H9 (cell line): ENCODE data around the gene SLCO3A1. TPM values are rescaled to one million over a fixed set of nuclear protein-coding genes. Genes with fewer than 3 reads are reported as not detected.

Experiments used
- DNase-seq: peaks from one replicate; pipeline ENCODE4 v3.0.0-alpha.2; 2017
- H2AFZ ChIP-seq: one replicate; pipeline ENCODE4 v1.6.1; 2013; ENCODE audit warnings: mild to moderate bottlenecking, low read length, control low read depth, moderate library complexity
- H2AK5ac ChIP-seq: 2 replicates; pipeline ENCODE4 v1.6.1; 2013; ENCODE audit warnings: low read length, control low read depth, mixed read lengths; ENCODE audit not compliant: insufficient read length
- H2BK120ac ChIP-seq: one replicate; pipeline ENCODE4 v1.6.1; 2013; ENCODE audit warnings: low read depth, mild to moderate bottlenecking, low read length, control low read depth, inconsistent platforms; ENCODE audit not compliant: poor library complexity, severe bottlenecking
- H2BK12ac ChIP-seq: 2 replicates; pipeline ENCODE4 v1.6.1; 2013; ENCODE audit warnings: low read length, control low read depth, mixed read lengths, low read depth; ENCODE audit not compliant: insufficient read length
- H2BK15ac ChIP-seq: 2 replicates; pipeline ENCODE4 v1.6.1; 2013; ENCODE audit warnings: low read depth, low read length, control low read depth
- H2BK20ac ChIP-seq: one replicate; pipeline ENCODE4 v1.6.1; 2013; ENCODE audit warnings: low read depth, mild to moderate bottlenecking, low read length, control low read depth, inconsistent platforms; ENCODE audit not compliant: poor library complexity, severe bottlenecking
- H2BK5ac ChIP-seq: 2 replicates; pipeline ENCODE4 v1.6.1; 2013; ENCODE audit warnings: low read length, control low read depth, mixed read lengths; ENCODE audit not compliant: insufficient read length
- H3K14ac ChIP-seq: 2 replicates; pipeline ENCODE4 v1.6.1; 2013; ENCODE audit warnings: low read length, control low read depth; ENCODE audit not compliant: insufficient read depth
- H3K18ac ChIP-seq: 2 replicates; pipeline ENCODE4 v1.6.1; 2013; ENCODE audit warnings: low read depth, mild to moderate bottlenecking, mixed read lengths, low read length, control low read depth; ENCODE audit not compliant: insufficient read length
- H3K23ac ChIP-seq: 2 replicates; pipeline ENCODE4 v1.6.1; 2013; ENCODE audit warnings: low read length, control low read depth, mixed read lengths, low read depth; ENCODE audit not compliant: insufficient read length
- H3K23me2 ChIP-seq: 2 replicates; pipeline ENCODE4 v1.6.1; 2013; ENCODE audit warnings: low read depth, mild to moderate bottlenecking, mixed read lengths, low read length, control low read depth; ENCODE audit not compliant: insufficient read length, poor library complexity, severe bottlenecking
- H3K27ac ChIP-seq: 2 replicates; pipeline ENCODE4 v1.5.1; 2013; ENCODE audit warnings: low read length, control low read depth, mixed read lengths, low read depth; ENCODE audit not compliant: insufficient read length
- H3K27me3 ChIP-seq: 2 replicates; pipeline ENCODE4 v1.6.1; 2013; ENCODE audit warnings: low read length, control low read depth, inconsistent platforms; ENCODE audit not compliant: insufficient read depth
- H3K4ac ChIP-seq: 2 replicates; pipeline ENCODE4 v1.6.1; 2013; ENCODE audit warnings: low read depth, mild to moderate bottlenecking, control low read depth, inconsistent platforms, low read length, moderate library complexity
- H3K4me1 ChIP-seq: 2 replicates; pipeline ENCODE4 v1.6.1; 2013; ENCODE audit warnings: low read length, control low read depth, inconsistent platforms; ENCODE audit not compliant: insufficient read depth
- H3K4me2 ChIP-seq: 2 replicates; pipeline ENCODE4 v1.6.1; 2013; ENCODE audit warnings: low read length, control low read depth, mixed read lengths; ENCODE audit not compliant: insufficient read length, insufficient read depth
- H3K56ac ChIP-seq: 2 replicates; pipeline ENCODE4 v1.6.1; 2013; ENCODE audit warnings: low read depth, mild to moderate bottlenecking, mixed read lengths, low read length, control low read depth; ENCODE audit not compliant: insufficient read length
- H3K79me1 ChIP-seq: 2 replicates; pipeline ENCODE4 v1.6.1; 2013; ENCODE audit warnings: low read depth, mild to moderate bottlenecking, moderate library complexity, low read length, control low read depth, inconsistent platforms; ENCODE audit not compliant: insufficient read depth, poor library complexity, severe bottlenecking
- H3K79me2 ChIP-seq: 2 replicates; pipeline ENCODE4 v1.6.1; 2013; ENCODE audit warnings: low read length, control low read depth, inconsistent platforms; ENCODE audit not compliant: insufficient read depth
- H3K9ac ChIP-seq: 2 replicates; pipeline ENCODE4 v1.6.1; 2013; ENCODE audit warnings: low read length, control low read depth, mixed read lengths; ENCODE audit not compliant: insufficient read length; ENCODE audit errors: extremely low read depth
- H3K9me3 ChIP-seq: one replicate; pipeline ENCODE4 v1.6.1; 2013; ENCODE audit warnings: low read depth, low read length, inconsistent platforms; ENCODE audit not compliant: control insufficient read depth
- H3T11ph ChIP-seq: one replicate; pipeline ENCODE4 v1.6.1; 2013; ENCODE audit warnings: mild to moderate bottlenecking, low read length, control low read depth, inconsistent platforms
- H4K20me1 ChIP-seq: one replicate; pipeline ENCODE4 v1.6.1; 2013; ENCODE audit not compliant: control insufficient read depth, insufficient read length, insufficient read depth
- H4K5ac ChIP-seq: 2 replicates; pipeline ENCODE4 v1.6.1; 2013; ENCODE audit warnings: low read depth, mild to moderate bottlenecking, mixed read lengths, low read length, control low read depth; ENCODE audit not compliant: insufficient read length
- H4K8ac ChIP-seq: replicated peaks from 2 replicates; pipeline ENCODE4 v1.6.1; 2013; ENCODE audit warnings: low read length, control low read depth, mixed read lengths, low read depth; ENCODE audit not compliant: insufficient read length
- H4K91ac ChIP-seq: 2 replicates; pipeline ENCODE4 v1.6.1; 2013; ENCODE audit warnings: low read depth, mild to moderate bottlenecking, moderate library complexity, mixed read lengths, low read length, control low read depth; ENCODE audit not compliant: insufficient read length
- H3K27ac Mint-ChIP-seq, 3 experiments: 2 replicates in 2 of 3; 3 replicates in 1 of 3; pipeline ENCODE4 v1.8.0; 2020 to 2021; ENCODE audit warnings: mixed read lengths in 3 of 3, mild to moderate bottlenecking in 1 of 3, moderate library complexity in 1 of 3
- H3K27me3 Mint-ChIP-seq: 2 replicates; pipeline ENCODE4 v1.8.0; 2021; ENCODE audit warnings: low read depth, mild to moderate bottlenecking, moderate library complexity, mixed read lengths
- H3K36me3 Mint-ChIP-seq, 3 experiments: 2 replicates in 2 of 3; 3 replicates in 1 of 3; pipeline ENCODE4 v1.8.0; 2020 to 2021; ENCODE audit warnings: low read depth in 3 of 3, mixed read lengths in 3 of 3; ENCODE audit not compliant: insufficient read depth in 1 of 3
- H3K4me1 Mint-ChIP-seq, 2 experiments: 2 replicates each; pipeline ENCODE4 v1.8.0; 2020; ENCODE audit warnings: mixed read lengths in 2 of 2
- H3K4me3 Mint-ChIP-seq, 2 experiments: 2 replicates in 1 of 2; 3 replicates in 1 of 2; pipeline ENCODE4 v1.8.0; 2020 to 2021; ENCODE audit warnings: mild to moderate bottlenecking in 2 of 2, mixed read lengths in 2 of 2, moderate library complexity in 1 of 2
- H3K9me3 Mint-ChIP-seq, 2 experiments: 2 replicates in 1 of 2; 3 replicates in 1 of 2; pipeline ENCODE4 v1.8.0; 2020; ENCODE audit warnings: mild to moderate bottlenecking in 2 of 2, mixed read lengths in 2 of 2, moderate library complexity in 1 of 2
- WGBS: extraction: QIAGEN DNeasy Blood & Tissue Kit; methylation state at CpG from one replicate; pipeline ENCODE4 v1.1.7; 2013; ENCODE audit warnings: missing lambda C conversion rate, low lambda C conversion rate, mixed read lengths; ENCODE audit not compliant: insufficient read length; ENCODE audit errors: extremely low coverage; 5-methylcytosine and 5-hydroxymethylcytosine counted together
- total RNA-seq: library from RNA; stranded (reverse); gene quantifications from 2 replicates; pipeline ENCODE4 v1.2.1, GENCODE V29; 2021
- TF ChIP-seq, protein P1 (sequence below): fragments of 200-600 bp; sonication (generic); conservative IDR thresholded peaks from 3 replicates; pipeline ENCODE4 v1.8.0; 2021; ENCODE audit warnings: antibody characterized with exemption, mild to moderate bottlenecking

The SLCO3A1 gene
- total RNA-seq, 1 experiment from 2014 or later: 9.4 TPM

DNA sequence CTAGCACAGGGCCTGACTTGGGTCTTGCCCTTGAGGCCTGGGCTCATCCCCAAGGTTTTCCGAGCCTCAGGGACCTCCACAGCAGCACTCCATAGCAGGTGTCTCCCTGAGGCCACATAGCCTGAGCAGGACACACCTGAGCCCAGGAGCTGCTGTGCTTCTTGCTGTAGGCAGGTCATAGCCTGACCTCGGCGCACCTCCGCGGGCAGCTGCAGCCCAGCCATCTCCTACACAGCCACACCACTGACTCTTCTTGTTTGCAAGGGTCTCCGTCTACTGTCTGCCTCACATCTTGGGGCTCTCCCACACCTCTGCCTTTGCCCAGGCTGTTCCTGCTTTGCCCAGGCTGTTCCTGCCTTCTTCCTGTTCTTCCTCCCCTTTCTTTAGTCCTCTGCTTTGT lies 224.8 kb downstream of the SLCO3A1 start:
- H3K4me1 Mint-ChIP-seq: peaks cover 8 to 18% of the 10 kb centered on the region in 2 experiments
- H3K9me3 ChIP-seq: no peaks in the 10 kb centered on the region
- no peak overlapping the region for H2BK15ac ChIP-seq
- no peak overlapping the region for H3K4me2 ChIP-seq
- no peaks in the 10 kb centered on the region for H3K27me3 ChIP-seq
- no peak overlapping the region for H4K5ac ChIP-seq
- no peak overlapping the region for H3K14ac ChIP-seq
- H3K79me2 ChIP-seq: no peaks in the 10 kb centered on the region
- H2AFZ ChIP-seq: no peak overlapping the region
- H3K23ac ChIP-seq: no peak overlapping the region
- no peaks in the 10 kb centered on the region for H3K9me3 Mint-ChIP-seq
- H3K27ac Mint-ChIP-seq: no peak overlapping the region
- no peak overlapping the region for H4K8ac ChIP-seq
- H2BK20ac ChIP-seq: no peak overlapping the region
- H3K4ac ChIP-seq: no peak overlapping the region
- H3T11ph ChIP-seq: no peak overlapping the region
- H4K91ac ChIP-seq: no peak overlapping the region
- H3K4me1 ChIP-seq: peaks cover 2% of the 10 kb centered on the region; the same call in 1 of the 2 replicates
- H3K23me2 ChIP-seq: no peaks in the 10 kb centered on the region
- no peak overlapping the region for H3K4me3 Mint-ChIP-seq
- no peak overlapping the region for H3K27ac ChIP-seq
- H2BK120ac ChIP-seq: no peak overlapping the region
- H2BK12ac ChIP-seq: no peak overlapping the region
- H3K27me3 Mint-ChIP-seq: no peaks in the 10 kb centered on the region
- no CpG with 5 or more reads among the region's 6 CpGs for WGBS
- H4K20me1 ChIP-seq: no peaks in the 10 kb centered on the region
- DNase-seq: no peak
- no peaks in the 10 kb centered on the region for H3K79me1 ChIP-seq
- H3K9ac ChIP-seq: no peak overlapping the region
- no peak overlapping the region for H2BK5ac ChIP-seq
- no peak overlapping the region for H2AK5ac ChIP-seq
- H3K18ac ChIP-seq: no peak overlapping the region
- H3K36me3 Mint-ChIP-seq: no peaks in the 10 kb centered on the region; a peak in 1 of 7 replicates
- TF ChIP-seq, protein P1, sequence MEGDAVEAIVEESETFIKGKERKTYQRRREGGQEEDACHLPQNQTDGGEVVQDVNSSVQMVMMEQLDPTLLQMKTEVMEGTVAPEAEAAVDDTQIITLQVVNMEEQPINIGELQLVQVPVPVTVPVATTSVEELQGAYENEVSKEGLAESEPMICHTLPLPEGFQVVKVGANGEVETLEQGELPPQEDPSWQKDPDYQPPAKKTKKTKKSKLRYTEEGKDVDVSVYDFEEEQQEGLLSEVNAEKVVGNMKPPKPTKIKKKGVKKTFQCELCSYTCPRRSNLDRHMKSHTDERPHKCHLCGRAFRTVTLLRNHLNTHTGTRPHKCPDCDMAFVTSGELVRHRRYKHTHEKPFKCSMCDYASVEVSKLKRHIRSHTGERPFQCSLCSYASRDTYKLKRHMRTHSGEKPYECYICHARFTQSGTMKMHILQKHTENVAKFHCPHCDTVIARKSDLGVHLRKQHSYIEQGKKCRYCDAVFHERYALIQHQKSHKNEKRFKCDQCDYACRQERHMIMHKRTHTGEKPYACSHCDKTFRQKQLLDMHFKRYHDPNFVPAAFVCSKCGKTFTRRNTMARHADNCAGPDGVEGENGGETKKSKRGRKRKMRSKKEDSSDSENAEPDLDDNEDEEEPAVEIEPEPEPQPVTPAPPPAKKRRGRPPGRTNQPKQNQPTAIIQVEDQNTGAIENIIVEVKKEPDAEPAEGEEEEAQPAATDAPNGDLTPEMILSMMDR: no peak
- H3K56ac ChIP-seq: no peak overlapping the region
